GM18526 (cell line): ENCODE results near the gene TSC22D1.

ENCODE experiments used
- POLR2A ChIP-seq: IDR thresholded peaks from 3 replicates; pipeline ENCODE4 v1.6.1; 2011; ENCODE audit not compliant: insufficient read length; ENCODE audit errors: extremely low read depth

TSC22D1 gene

DNA sequence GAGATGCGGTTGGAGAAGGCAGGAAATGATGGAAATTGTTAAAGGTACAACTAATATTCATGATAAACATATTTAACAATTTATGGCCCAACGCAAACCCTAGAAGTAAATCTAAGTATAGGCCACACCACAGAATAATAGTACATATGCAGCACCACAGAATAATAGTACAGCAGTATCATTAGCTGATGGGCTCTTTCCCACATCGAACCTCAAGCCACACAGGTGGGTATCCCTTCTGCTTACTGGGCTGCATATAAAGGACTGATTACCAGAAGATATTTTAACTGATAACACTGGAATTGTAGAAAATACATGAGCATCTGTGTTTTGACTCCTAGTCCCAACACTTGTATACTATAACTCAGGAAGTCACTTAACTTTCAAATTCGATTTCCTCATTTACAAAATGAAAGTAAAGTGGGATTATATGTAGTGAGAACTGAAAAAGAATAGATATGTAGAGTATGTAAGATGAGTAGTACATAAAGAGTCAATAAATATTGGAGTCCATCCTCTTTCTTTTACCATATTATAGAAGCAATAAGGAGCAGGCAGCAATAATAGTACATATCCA lies 91.5 kb downstream of the TSC22D1 start:
- TF ChIP-seq POLR2A, result no peak

DNA sequence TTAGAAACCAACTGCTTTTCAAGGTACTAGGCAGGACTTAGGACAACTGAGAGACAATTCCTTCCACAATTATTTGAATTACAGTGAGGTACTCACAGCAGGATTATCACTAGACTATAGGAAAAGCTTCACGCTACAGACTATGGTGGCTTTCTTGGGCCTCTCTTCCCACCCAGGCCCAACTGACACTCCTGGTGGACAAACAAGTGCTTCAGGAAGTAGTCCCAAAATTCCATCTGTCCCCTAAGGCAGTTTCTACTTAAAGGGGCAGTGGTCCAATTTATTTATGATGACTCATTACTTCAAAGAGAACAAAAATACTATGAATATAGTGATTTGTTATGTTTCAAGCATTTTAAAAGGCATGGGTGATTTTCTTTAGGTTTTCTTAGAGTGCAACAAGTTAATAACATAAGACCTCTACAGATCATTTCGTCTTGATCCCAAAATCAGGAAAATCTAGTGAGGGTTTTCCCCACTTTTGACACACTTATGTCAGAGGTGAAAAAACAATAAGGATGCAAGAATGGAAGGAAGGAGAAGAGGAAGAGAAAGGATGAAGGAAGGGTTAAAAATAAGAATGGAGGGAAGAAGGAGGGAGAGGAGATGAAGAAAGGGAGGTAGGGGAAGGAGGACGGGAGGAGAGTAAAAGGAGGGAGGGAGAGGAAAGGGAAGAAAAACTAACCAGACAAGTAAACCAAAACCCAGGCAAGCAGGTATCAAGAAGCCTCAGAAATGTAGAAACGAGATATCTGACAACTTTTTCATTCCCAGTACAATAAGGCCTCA lies 101.8 kb downstream of the TSC22D1 start:
- no peak for TF ChIP-seq POLR2A

DNA sequence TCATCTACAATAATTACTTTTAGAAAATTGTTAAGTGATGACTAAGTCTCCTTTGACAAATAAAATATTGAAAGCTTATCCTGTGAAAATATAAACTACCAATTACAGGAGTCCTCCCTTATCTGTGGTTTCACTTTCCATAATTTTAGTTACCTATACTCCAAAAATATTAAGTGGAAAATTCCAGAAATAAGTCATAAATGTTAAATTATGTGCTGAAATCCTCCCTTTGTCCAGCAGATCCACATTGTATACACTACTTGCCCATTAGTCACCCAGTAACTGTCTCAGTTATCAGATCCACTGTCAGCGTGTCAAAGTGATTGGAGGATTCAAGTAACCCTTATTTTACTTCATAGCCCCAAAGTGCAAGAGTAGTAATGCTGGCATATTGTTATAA lies 104.4 kb downstream of the TSC22D1 start:
- TF ChIP-seq POLR2A, result no peak

DNA sequence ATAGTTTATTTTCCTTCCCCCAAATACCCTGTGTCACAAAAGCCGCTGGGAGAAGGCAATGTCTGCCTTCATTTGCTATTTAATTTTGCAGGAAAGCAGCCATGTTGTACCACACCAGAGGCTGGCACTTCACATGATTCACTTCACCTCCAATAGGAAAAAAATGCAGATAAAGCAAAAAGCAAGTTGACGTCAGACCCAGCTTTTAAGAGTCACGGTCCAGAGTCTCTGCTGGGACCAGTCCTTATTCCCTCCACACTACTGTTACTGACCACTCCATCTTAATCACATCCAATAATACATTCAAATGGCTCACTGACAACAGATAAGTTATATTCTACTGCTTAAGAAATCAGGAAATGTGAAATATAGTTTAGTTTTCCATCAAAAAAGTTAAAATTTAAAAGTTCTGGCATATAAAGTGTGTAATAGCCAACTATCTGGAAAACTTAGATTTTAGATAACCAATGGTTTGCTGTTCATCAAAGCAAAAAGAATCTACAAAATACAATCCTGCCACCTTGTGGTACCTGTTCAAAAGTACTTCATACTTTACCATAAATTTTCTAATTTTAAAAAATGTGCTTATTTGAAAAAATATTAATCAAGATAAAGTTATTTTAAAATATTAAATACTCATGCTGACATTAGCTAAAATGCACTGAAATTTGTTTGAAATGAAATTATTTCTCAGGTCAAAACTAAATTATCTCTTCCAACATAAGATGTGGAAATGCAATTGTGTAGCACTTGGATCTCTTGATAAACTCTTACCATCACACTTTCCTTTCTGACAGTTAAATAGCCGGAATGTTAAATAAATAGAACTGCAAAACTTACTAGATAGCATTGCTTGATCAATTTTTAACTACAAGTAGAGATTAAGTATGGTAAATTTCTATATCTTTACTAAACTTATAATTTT lies 105.2 kb downstream of the TSC22D1 start:
- no peak for TF ChIP-seq POLR2A

DNA sequence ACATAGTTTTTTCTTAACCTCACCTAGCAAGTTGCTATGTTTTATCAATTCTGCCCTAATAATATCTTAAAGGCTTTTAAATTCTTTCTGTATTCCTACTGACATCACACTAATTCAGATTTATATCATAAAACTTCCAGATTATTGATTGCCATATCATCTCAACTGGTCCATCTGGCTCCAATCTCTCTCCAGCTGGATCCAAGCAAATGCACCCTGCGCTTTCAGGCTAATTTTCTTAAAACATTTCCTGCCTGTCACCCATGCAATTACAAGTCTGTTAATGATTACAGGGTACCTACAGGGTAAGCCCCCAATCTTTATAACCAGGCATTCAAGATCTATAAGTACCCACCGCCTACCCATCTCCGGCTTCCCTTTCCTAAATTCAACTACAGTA lies 107.3 kb downstream of the TSC22D1 start:
- no peak for TF ChIP-seq POLR2A

DNA sequence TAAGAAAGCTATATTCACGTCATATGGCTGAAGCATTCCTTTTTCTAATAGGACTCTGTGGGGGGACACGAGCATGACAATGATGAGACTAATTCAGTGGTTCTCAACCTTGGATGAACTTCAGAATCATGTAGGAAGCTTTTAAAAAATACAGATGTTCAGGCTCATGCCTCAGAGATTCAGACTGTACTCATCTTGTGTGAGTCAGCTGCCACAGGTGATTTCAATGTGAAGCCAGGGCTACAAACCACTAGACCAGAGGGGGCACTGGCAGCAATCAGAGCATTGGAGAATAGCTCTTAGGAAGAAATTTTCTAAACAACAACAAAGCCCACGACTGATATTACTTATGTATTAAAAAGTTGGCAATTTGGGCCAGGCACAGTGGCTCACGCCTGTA lies 110.8 kb downstream of the TSC22D1 start:
- TF ChIP-seq POLR2A, result no peak

DNA sequence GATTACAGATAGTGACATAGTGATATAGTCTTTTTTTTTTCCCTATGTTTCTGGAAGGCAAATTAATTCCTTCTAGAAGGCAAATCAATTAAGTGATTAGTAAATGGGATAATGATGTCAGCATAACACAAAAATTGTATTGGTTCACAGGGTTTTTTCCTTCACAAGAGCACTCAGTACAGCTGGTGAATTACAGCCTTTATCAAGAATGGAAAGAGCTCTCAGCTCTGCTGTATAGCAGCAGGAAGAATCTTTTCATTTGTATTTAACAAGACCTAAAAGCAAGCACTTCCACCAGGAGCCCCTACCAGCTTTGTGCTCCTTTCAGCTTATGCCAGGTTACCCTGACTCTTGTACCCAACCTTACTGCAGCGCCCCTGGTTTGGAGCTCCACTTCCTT lies 111.7 kb downstream of the TSC22D1 start:
- TF ChIP-seq POLR2A, result no peak

DNA sequence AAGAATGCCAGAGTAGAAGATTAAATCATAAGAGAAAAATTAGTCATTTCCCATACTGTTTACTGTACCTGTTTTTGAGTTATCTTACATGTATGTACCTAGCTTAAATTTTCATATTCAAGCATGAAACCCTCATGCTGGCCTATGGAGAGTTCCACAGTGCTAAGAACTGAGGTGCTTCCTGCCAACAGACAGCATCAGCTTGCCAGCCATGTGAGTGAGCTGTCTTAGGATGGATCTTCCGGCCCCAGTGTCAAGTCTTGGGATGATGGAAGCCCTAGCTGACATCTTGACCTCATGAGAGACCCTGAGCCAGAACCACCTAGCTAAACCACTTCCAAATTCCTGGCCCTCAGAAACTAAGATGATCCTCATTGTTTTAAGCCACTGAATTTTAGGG lies 112.4 kb downstream of the TSC22D1 start:
- TF ChIP-seq POLR2A, result no peak

DNA sequence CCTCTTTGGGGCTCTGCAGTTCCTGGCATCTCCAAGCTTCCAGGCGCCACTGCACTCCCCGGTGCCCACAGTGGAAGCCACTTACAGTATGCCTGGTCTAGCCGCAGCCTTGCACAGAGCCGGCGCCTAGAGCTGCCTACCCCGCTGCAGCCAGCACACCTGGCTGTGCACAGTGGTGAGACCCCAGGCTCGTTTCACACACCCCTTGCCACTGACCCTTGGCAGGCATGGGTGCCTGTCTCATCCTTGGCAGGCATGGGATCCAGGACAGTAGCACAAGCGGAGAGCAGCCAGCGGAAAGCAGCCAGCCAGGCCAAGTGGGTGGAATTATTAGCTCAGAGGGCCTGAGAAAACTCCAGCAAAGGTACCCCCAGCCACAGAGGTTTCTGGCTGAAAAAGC lies 116.5 kb downstream of the TSC22D1 start:
- TF ChIP-seq POLR2A, result no peak

DNA sequence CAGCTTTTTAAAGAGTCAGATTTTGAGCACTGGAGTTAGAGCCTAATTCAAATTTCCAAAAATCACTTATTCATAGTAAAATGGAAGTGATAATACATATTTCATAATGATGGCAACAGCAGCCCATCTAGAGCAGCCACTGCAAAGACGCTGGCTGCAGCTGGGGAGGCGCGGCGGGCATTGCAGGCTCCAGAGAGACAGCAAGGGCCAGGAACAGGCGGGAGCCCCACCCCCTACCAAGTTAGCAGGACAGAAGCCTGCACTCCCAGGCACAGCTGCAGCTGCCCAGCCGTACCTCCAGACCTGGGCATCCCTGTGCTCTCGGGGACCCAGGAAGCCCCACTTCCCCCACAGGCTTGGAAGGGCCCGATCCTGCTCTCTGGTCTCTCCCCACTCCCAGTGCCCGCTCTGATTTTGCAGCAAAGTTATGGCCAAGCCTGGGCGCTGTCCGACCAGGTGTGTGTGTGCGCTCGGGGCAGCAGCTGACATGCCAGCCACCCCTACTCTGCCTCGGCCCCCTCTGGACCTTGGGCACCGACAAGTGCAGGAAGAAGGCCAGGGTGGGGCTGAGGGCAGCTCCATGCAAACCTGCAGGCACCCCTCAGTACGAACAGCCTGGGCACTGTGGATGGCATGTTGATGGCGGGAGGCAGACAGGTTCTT lies 117.7 kb downstream of the TSC22D1 start:
- no peak for TF ChIP-seq POLR2A

DNA sequence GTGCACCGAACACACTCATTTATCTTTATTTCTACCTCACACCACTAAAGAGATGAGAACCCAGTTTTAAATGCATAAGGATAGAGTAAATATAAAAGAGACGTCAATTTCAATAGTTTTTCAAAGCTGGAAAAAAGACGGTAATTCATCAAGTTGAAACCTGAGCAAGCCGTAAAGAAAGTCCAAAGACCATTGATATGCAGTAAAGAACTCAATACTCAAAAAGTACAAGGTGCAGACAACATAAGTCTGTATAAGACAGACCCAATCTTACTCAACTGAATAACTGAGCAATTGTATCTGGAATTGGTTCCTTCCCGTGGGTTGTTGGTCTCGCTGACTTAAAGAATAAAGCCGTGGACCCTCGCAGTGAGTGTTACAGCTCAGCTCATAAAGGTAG lies 120.4 kb downstream of the TSC22D1 start:
- TF ChIP-seq POLR2A, result no peak

DNA sequence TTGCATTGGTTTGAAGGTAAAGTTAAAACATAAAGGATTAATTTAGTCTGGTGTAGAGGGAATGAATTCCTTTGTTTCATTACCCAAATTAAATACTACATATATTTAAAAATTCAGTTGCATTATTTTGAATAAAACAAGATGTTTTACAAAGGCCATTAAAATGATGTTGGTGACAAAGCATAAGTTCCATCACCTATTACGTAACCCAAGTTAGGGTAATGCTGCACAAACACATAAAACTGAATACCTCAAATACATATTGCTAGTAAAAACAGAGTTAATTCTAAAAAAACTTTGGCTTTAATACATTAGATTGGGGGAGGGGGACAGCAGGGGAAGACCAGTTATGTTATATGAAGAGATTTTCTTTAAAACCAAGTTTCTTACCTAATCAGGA lies 122.2 kb downstream of the TSC22D1 start:
- TF ChIP-seq POLR2A, result no peak

DNA sequence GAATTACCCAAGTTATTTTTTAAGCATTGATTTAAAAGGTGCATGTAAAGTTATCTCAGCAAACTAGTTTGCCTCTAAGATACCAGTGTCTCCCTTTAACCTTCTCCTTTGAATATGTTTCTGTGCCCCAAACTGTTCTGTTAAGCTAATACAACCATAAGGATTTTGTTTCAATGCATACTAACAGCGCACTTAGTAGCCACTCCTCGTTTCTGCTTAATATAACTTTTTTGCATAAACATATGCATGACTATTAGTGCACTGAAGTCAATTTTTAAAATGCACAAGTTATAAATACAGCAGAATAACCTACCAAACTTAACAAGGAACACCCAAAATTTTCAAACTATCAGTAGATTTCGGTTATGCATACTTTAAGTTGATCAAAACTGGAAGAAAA lies 123.1 kb downstream of the TSC22D1 start:
- no peak for TF ChIP-seq POLR2A

DNA sequence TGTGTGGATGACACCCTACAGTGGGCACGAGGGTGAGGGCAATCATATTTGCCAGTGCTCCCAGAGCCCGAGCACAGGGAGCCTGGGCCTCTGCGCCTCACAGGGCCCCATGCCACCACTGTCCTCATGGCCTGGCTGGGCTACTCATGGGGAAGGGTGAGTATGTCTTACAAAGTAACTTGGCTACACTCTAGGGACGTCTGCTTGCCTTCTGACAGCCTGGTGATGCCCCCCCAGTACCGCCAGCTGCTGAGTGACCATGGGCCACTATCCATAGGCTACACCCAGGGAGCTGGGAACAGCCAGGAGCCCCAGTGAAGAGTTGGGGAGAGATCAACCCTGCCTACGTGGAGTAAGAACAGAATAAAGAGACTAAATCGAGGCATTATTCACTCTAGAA lies 123.7 kb downstream of the TSC22D1 start:
- no peak for TF ChIP-seq POLR2A

DNA sequence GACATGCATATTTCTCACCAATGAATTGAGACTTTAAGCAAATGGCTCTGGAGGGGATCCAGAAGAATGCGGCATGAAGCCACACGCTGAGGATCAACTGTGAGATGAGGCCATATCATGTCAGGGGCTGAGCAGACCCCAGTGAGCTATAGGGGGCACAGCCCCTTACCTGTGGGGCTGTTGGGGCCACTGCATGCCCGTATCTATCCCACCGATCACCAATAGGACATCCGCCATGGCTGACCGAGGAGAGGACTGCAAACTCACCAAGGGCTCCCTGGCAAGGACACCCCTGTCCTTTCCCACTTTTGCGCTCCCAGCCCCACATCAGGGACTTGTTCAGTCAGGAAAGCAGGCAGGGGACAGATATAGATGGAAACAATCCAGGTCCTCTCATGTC lies 124.5 kb downstream of the TSC22D1 start:
- no peak for TF ChIP-seq POLR2A
